K562 (cell line): Measurements from ENCODE around the gene EGR4. TPM values are rescaled to one million over a fixed set of nuclear protein-coding genes. Genes with fewer than 3 reads are reported as not detected.

Experiments
- ATAC-seq: fragments of 200-7000 bp; cut with Tn5 transposase; 3 replicates; pipeline ENCODE4 v1.9.1; 2020; ENCODE audit warnings: moderate library complexity
- BruUV-seq: library from RNA; stranded (reverse); fragments of 400-500 nt; replicated peaks from 2 replicates; lab custom pipeline; 2021; lab: Mats Ljungman, UMichigan
- CTCF ChIA-PET: fragments of 300-600 bp; formaldehyde crosslinking; extraction: SDS; loops from one replicate; lab custom pipeline; 2021; ENCODE audit warnings: low intra/inter-chr PET ratio; lab: Yijun Ruan, JAX
- POLR2A ChIA-PET: fragments of 300-600, 350-650 bp; sonication (Branson Sonifier 250); formaldehyde crosslinking; extraction: SDS; loops from one replicate; lab custom pipeline; 2021; ENCODE audit warnings: antibody characterized with exemption, inconsistent platforms; lab: Yijun Ruan, JAX
- DNase-seq, 4 experiments: peaks; one replicate each; pipeline versions ENCODE4 v3.0.0 to v3.0.0-alpha.2; 2011 to 2018; ENCODE audit warnings: low spot score in 3 of 4, mixed read lengths in 3 of 4; ENCODE audit errors: extremely low read depth in 1 of 4
- FAIRE-seq: peaks from 2 replicates; lab custom pipeline; 2011; peaks lifted over from hg19 to GRCh38; lab: Jason Lieb, UNC
- H2AFZ ChIP-seq: 2 replicates; pipeline ENCODE4 v1.6.0; 2011; ENCODE audit warnings: low read depth, low read length, control low read depth, inconsistent platforms
- H3K27ac ChIP-seq: fragments of 200-600 bp; 3 replicates; pipeline ENCODE4 v1.8.0; 2011; ENCODE audit warnings: low read depth, mild to moderate bottlenecking, control low read depth, inconsistent platforms, low read length, moderate library complexity, mixed read lengths; ENCODE audit errors: extremely low read depth
- H3K27me3 ChIP-seq, 2 experiments: fragments of 300-600 bp in 1 of 2; 2 replicates in 1 of 2; 3 replicates in 1 of 2; pipeline versions ENCODE4 v1.6.0 to v1.8.0; 2011; ENCODE audit warnings: inconsistent platforms in 2 of 2, low read length in 2 of 2, mild to moderate bottlenecking in 1 of 2, mixed read lengths in 1 of 2, moderate library complexity in 1 of 2; ENCODE audit not compliant: control insufficient read depth in 2 of 2, insufficient read depth in 2 of 2
- H3K36me3 ChIP-seq: fragments of 300-600 bp; 3 replicates; pipeline ENCODE4 v1.8.0; 2011; ENCODE audit warnings: mild to moderate bottlenecking, low read length, inconsistent platforms; ENCODE audit not compliant: control insufficient read depth, insufficient read depth
- H3K4me1 ChIP-seq, 2 experiments: fragments of 200-600 bp in 1 of 2; replicated peaks in 1 of 2; 2 replicates in 1 of 2; 3 replicates in 1 of 2; pipeline versions ENCODE4 v1.5.1 to v1.8.0; 2011; ENCODE audit warnings: inconsistent platforms in 2 of 2, low read length in 2 of 2, mild to moderate bottlenecking in 1 of 2, mixed read lengths in 1 of 2, moderate library complexity in 1 of 2; ENCODE audit not compliant: control insufficient read depth in 2 of 2, insufficient read depth in 2 of 2
- H3K4me2 ChIP-seq: 2 replicates; pipeline ENCODE4 v1.6.1; 2011; ENCODE audit warnings: low read length, control low read depth, inconsistent platforms, mixed read lengths; ENCODE audit not compliant: insufficient read depth
- H3K4me3 ChIP-seq: fragments of 200-600 bp; sonication (generic), shearing (Covaris generic); 2 replicates; pipeline ENCODE4 v1.5.1; 2016; ENCODE audit warnings: control low read depth, inconsistent platforms
- H3K79me2 ChIP-seq: fragments of 200-600 bp; 3 replicates; pipeline ENCODE4 v1.8.0; 2011; ENCODE audit warnings: low read length, inconsistent platforms; ENCODE audit not compliant: control insufficient read depth, insufficient read depth
- H3K9ac ChIP-seq, 2 experiments: 2 replicates each; pipeline versions ENCODE4 v1.6.0 to v1.6.1; 2011; ENCODE audit warnings: low read depth in 2 of 2, low read length in 2 of 2, control low read depth in 1 of 2, inconsistent platforms in 1 of 2, mild to moderate bottlenecking in 1 of 2, mixed read lengths in 1 of 2; ENCODE audit not compliant: insufficient read depth in 1 of 2
- H3K9me1 ChIP-seq: one replicate; pipeline ENCODE4 v1.6.0; 2011; ENCODE audit warnings: inconsistent platforms, mild to moderate bottlenecking, low read length, moderate library complexity; ENCODE audit not compliant: control insufficient read depth, insufficient read depth
- H3K9me3 ChIP-seq: replicated peaks from 2 replicates; pipeline ENCODE4 v1.5.1; 2011; ENCODE audit warnings: low read depth, low read length, inconsistent platforms; ENCODE audit not compliant: control insufficient read depth, insufficient read depth
- H4K20me1 ChIP-seq: replicated peaks from 2 replicates; pipeline ENCODE4 v1.6.1; 2011; ENCODE audit warnings: low read length, inconsistent platforms, mixed read lengths; ENCODE audit not compliant: control insufficient read depth, insufficient read depth
- ATF6 ChIP-seq: sonication (generic); formaldehyde crosslinking; IDR thresholded peaks from 2 replicates; pipeline ENCODE4 v1.4.0; 2020; ENCODE audit warnings: mild to moderate bottlenecking, missing genetic modification reagents
- E2F8 ChIP-seq: fragments of 450-650 bp; IDR thresholded peaks from 2 replicates; pipeline ENCODE4 v1.7.1; 2018; ENCODE audit warnings: mild to moderate bottlenecking, low read depth; ENCODE audit not compliant: partially characterized antibody
- ZNF561 ChIP-seq: fragments of 450-650 bp; formaldehyde crosslinking; conservative IDR thresholded peaks from 2 replicates; pipeline ENCODE4 v1.4.0; 2020; ENCODE audit warnings: mild to moderate bottlenecking, moderate library complexity
- WGBS: fragments of 100-300 bp; shearing (Covaris generic); methylation state at CpG from one replicate; pipeline ENCODE4 v1.1.6; 2016; ENCODE audit warnings: low coverage, mixed read lengths; ENCODE audit not compliant: insufficient coverage; ENCODE audit errors: missing lambda C conversion rate; 5-methylcytosine and 5-hydroxymethylcytosine counted together
- in situ Hi-C: fragments of 300-500 bp; cut with MboI; formaldehyde crosslinking; loops from 4 replicates; pipeline ENCODE4 v1.15.0; 2018; ENCODE audit warnings: inconsistent platforms, mixed read lengths
- intact Hi-C: fragments of 100-400 bp; cut with micrococcal nuclease; formaldehyde crosslinking; loops from 2 replicates; pipeline ENCODE4 v1.14.2; 2022
- polyA plus RNA-seq, 8 experiments: library from polyadenylated mRNA; depleted of rRNA in 4 of 8; stranded (reverse) in 5 of 8; unstranded in 3 of 8; fragments of >200 nt; fragmentation: Nextera tagmentation in 2 of 8; fragmentation: Illumina TruSeq in 1 of 8; extraction: Ambion mirVana in 2 of 8; extraction: Trizol in 1 of 8; gene quantifications; 2 replicates each; pipeline versions ENCODE4 v1.2.1 to v1.2.3, GENCODE V29; 2011 to 2014; ENCODE audit warnings: inconsistent platforms in 1 of 8, missing spikeins in 1 of 8
- total RNA-seq, 7 experiments: library from RNA; depleted of rRNA in 6 of 7; stranded (reverse); fragments of >200 nt in 6 of 7; fragmentation: Illumina TruSeq in 2 of 7; extraction: Trizol in 2 of 7; gene quantifications; 2 replicates each; pipeline versions ENCODE4 v1.2.1 to v1.2.3, GENCODE V29; 2011 to 2021; ENCODE audit warnings: low replicate concordance in 1 of 7

EGR4 gene
- total and polyA plus RNA-seq, 9 of the 15 experiments (the other 6 are each of a cell fraction or from before 2014, with no cell fraction given), result not detected

GRCh38 chr2:73324126-73324725, 30.9 kb upstream of the EGR4 start:
- no peaks in the 10 kb centered on the region for H3K9me3 ChIP-seq
- in situ Hi-C loops (no loop called here), intact Hi-C loops (no loop called here)
- ChIA-PET POLR2A (interaction anchor here (0.6 kb wide), 2 partner anchors 327 to 435 kb away, joined by 3 to 4 read pairs; no protein-coding TSS in a partner anchor), CTCF (no interaction called here)
- H3K4me1 ChIP-seq, result no peaks in the 10 kb centered on the region
- H3K9ac ChIP-seq, result no peak overlapping the region
- H3K27me3 ChIP-seq, result peaks cover 38 to 40% of the 10 kb centered on the region in 2 experiments
- DNase-seq (no peak), ATAC-seq (no peak), FAIRE-seq (no peak)
- WGBS, result 0% methylated on average over 12 of the region's 13 CpGs
- TF ChIP-seq ATF6 (no peak), E2F8 (no peak), ZNF561 (CRISPR knock-in tag) (no peak)
- no peaks in the 10 kb centered on the region for H4K20me1 ChIP-seq
- H3K4me2 ChIP-seq, result no peak overlapping the region
- H3K4me3 ChIP-seq, result no peak overlapping the region
- H3K27ac ChIP-seq, result no peak overlapping the region
- no peaks in the 10 kb centered on the region for H3K9me1 ChIP-seq
- no TSS peak for BruUV-seq
- no peak overlapping the region for H2AFZ ChIP-seq
- no peaks in the 10 kb centered on the region for H3K79me2 ChIP-seq
- H3K36me3 ChIP-seq, result no peaks in the 10 kb centered on the region
